GM12865 (cell line): ENCODE results near the gene ADAM12.

Experiments
- DNase-seq: peaks from one replicate; pipeline ENCODE4 v3.0.0; 2010; ENCODE audit warnings: low read depth
- H3K4me3 ChIP-seq: 2 replicates; pipeline ENCODE4 v1.5.1; 2011; ENCODE audit warnings: mild to moderate bottlenecking, low read depth, low read length, control low read depth
- CTCF ChIP-seq: IDR thresholded peaks from 2 replicates; pipeline ENCODE4 v1.5.1; 2011; ENCODE audit warnings: low read length, control low read depth, low read depth, inconsistent platforms; ENCODE audit not compliant: insufficient read depth; ENCODE audit errors: missing control alignments

Gene ADAM12

GRCh38 chr10:126197036-126197543 is 191.2 kb downstream of the ADAM12 start:
- TF ChIP-seq CTCF, result no peak
- H3K4me3 ChIP-seq, result no peak overlapping the region
- no peak for DNase-seq

GRCh38 chr10:126196281-126196680 is 192.0 kb downstream of the ADAM12 start:
- TF ChIP-seq CTCF, result no peak
- H3K4me3 ChIP-seq, result no peak overlapping the region
- no peak for DNase-seq

- no peak overlapping the region for H3K4me3 ChIP-seq
- DNase-seq, result no peak
- TF ChIP-seq CTCF, result no peak
Measured at GRCh38 chr10:126191192-126191591, 197.1 kb downstream of the ADAM12 start.

- H3K4me3 ChIP-seq, result no peak overlapping the region
- TF ChIP-seq CTCF, result no peak
- no peak for DNase-seq
Measured at GRCh38 chr10:126188679-126189200, 199.5 kb downstream of the ADAM12 start.

- H3K4me3 ChIP-seq, result no peak overlapping the region
- TF ChIP-seq CTCF, result no peak
- DNase-seq, result no peak
Measured at GRCh38 chr10:126187399-126187798, 200.9 kb downstream of the ADAM12 start.

- TF ChIP-seq CTCF, result no peak
- H3K4me3 ChIP-seq, result no peak overlapping the region
- DNase-seq, result no peak
Measured at GRCh38 chr10:126186766-126187165, 201.5 kb downstream of the ADAM12 start.
